Measurements from ENCODE around the gene SUGCT.

- no peak for TF ChIP-seq CTCF (IDR thresholded peaks at IDR 0.05)
- no peak for TF ChIP-seq POLR2A (IDR thresholded peaks at IDR 0.05)
Observed at GRCh38 chr7:40891232-40891631, 756.4 kb downstream of the SUGCT start.
